GM04504 (cell line): ENCODE results near the gene C11orf91.
A peak's percentile ranks its signal among the peaks of the same experiment; 100 is the strongest.
"Not testable (repeated sequence)": the region's sequence is repeated elsewhere in the genome, so short reads cannot be mapped to it uniquely, and the experiment has no call there.

Experiments
- DNase-seq: peaks from one replicate; pipeline ENCODE4 v3.0.0-alpha.2; 2012; ENCODE audit warnings: low read depth

The C11orf91 gene

GRCh38 chr11:33700502-33701271 lies at the start of gene C11orf91:
Gene C11orf91 (minus strand): TSS chr11:33700826. CDS start chr11:33700740, 86 bp downstream.
- peak; percentile 91 for DNase-seq

- DNase-seq: no peak
Measured at GRCh38 chr11:33747979-33748378, 47.4 kb upstream of the C11orf91 start.

- DNase-seq: no peak
Measured at GRCh38 chr11:33743291-33743690, 42.7 kb upstream of the C11orf91 start.

- no peak for DNase-seq
Measured at GRCh38 chr11:33742249-33742851, 41.7 kb upstream of the C11orf91 start.

DNA sequence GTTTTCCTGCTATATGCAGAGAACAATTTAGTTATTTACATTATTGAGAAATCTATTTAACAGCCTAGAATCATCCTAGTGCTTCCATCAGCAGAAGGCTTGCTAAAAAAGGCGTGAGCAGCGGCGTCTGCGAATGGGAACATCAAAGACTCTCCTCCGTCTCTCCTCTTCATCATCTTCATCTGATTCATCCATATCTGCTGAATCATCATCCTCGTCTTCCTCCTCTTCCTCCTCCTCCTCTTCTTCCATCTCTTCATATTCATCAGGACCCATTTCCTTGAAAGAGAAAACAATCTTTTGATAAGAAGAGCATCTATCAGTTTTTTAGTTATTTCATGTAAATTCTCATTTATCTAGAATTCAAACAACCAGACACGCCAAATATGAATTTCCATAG lies 41.2 kb upstream of the C11orf91 start:
- no peak for DNase-seq

DNA sequence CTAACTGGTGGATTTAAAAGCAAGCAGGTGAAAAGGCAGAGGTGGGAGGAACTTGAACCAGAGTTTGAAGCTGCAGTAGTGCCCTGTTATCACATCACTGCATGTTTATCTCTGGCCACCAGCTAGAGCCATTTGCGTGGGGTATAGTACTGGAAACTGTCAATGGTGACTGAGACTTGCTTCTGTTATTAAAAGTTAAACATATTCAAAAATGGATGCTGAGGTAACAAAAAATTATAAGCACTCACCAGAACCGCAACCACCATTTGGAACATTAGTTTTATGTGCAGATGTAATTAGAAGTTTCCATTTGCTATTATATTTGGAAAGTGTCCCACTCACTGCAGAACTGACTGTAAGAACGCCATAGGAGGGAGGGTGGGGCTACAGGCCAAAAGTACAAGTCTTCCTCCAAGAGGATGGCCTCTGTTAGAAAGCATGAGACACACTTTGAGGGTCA lies 36.8 kb upstream of the C11orf91 start:
- no peak for DNase-seq

DNA sequence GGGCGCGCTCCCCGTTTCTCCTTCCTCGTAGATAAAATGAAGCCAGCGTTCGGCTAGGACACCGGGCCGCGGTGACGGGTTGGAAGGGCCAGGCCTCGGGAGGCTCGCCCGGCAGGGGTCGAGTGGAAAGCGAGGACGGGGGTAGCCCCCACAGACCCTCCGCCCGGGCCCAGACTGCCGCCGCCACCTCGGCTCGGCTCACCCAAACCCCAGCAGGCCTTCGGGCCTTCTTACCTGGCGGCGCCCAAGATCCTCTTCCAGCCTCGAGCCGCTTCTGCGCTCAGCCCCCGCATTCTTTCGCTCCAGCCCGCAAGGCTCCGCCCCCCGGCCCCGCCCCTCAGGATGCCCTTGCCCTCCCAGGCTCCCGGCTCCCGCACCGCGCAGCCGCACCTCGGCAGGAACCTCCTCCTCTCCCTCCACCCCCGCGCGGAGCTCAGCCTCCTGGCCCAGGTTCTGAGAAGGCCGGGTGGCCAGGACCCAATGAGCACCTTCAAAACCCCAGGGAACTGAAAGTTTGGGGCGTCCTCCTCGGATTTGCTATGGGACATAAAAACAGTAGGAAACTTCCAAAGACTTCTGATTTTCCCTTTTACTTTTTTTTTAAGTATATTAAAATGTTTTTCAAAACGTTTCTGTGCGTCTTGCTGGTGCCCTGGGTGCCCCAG lies 35.7 kb upstream of the C11orf91 start, which contains the start of gene CD59:
TSS of gene CD59 (minus strand) at position 276 of the 665 bp plus-strand sequence. CDS start 13,978 bp downstream, outside the sequence.
- peak; percentile 82 for DNase-seq

- no peak for DNase-seq
Measured at GRCh38 chr11:33735271-33736147, 34.9 kb upstream of the C11orf91 start.

- DNase-seq: no peak
Measured at GRCh38 chr11:33734441-33735270, 34.0 kb upstream of the C11orf91 start.

DNA sequence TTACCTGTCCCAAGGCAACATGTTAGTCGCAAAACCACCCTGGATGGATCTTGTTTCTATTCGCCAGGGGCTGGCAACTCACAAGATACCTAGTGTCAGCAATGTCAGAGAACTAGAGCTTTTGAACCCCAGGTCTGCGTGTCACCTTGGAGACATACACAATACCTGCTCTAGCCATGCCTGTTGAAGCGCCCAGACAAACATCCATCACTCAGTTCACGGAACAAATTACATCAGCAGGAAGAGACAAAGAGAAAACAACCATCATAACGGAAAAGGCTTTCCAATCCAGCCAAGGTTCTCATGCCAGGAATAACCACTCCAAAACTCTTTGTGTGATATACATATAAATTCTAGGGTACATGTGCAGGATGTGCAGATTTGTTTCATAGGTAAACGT lies 33.4 kb upstream of the C11orf91 start:
- no peak for DNase-seq

GRCh38 chr11:33731723-33732531 lies 31.3 kb upstream of the C11orf91 start:
- no peak for DNase-seq

DNA sequence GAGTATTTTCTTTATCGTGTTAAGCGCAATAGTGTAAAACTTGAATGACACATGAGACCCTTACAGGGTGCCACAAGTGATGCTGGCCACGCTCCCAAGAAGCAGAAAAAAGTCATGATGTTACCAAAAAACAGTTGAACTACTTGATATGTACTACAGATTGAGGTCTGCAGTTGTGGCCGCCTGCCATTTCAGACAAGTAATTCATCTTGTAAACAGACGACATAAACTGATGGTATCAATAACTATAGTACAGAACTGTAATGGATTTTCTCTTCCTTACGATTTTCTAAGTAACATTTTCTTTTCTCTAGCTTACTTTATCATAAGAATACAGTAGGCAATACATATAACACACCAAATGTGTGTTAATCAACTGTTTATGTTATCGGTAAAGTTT lies 30.1 kb upstream of the C11orf91 start:
- no peak for DNase-seq

DNA sequence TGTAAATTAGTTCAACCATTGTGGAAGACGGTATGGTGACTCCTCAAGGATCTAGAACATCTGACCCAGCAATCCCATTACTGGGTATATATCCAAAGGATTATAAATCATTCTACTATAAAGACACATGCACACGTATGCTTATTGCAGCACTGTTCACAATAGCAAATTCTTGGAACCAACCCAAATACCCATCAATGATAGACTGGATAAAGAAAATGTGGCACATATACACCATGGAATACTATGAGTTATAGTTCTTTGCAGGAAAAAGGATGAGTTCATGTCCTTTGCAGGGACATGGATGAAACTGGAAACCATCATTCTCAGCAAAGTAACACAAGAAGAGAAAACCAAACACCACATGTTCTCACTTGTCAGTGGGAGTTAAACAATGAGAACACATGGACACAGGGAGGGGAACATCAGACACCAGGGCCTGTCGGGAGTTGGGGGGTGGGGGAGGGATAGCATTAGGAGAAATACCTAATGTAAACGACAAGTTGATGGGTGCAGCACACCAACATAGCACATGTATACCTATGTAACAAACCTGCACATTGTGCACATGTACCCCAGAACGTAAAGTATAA lies 28.5 kb upstream of the C11orf91 start:
- DNase-seq: not testable (repeated sequence)

- DNase-seq: not testable (repeated sequence)
Measured at GRCh38 chr11:33727539-33727938, 26.9 kb upstream of the C11orf91 start.

DNA sequence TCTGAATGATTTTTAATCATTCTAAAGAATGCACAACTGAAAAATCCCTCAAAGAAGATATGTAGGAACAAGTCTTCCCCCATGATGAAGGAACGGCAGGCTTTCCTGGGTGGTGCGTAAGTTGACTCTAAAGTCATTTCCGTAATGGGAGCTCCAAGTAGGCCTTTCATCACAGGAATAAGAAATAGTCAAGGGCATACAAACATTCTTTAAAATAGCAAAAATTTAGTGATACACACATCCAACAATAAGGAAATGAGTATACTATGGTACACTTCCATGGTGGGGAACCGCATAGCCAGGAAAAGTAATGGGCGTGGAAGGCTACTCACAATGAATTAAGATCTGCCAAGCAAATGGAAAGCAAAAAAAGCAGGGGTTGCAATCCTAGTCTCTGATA lies 24.9 kb upstream of the C11orf91 start:
- no peak for DNase-seq

DNA sequence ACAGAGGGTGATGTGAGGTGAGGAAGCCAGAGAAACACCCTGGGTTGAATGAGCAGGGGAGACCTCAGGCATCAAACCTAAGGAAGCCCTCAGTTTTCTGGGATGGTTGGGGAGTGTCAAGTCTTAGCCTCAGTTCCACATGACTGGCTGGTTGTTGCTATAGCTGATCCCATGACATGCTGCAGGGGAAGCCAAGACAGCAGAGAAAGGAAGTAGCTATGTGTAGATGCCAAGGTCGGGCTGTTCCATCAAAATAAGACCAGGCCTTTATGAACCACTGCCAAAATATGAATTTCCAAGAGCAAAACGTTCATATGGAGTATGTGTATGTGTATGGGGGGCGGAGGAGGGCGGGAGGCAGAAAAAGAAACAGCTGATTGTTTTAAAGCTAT lies 24.0 kb upstream of the C11orf91 start:
- DNase-seq: peak; percentile 26

- peak; percentile 97 for DNase-seq
Measured at GRCh38 chr11:33723238-33723881, 22.7 kb upstream of the C11orf91 start.

GRCh38 chr11:33722590-33723234 lies 22.1 kb upstream of the C11orf91 start:
- DNase-seq: peak; percentile 72

GRCh38 chr11:33721984-33722383 lies 21.4 kb upstream of the C11orf91 start:
- no peak for DNase-seq
